ENCODE data around the gene SORCS2. TPM values are rescaled to one million over a fixed set of nuclear protein-coding genes. Genes with fewer than 3 reads are reported as not detected.

SORCS2 gene
- total and polyA plus RNA-seq, 2 of the 8 experiments (the other 6 are each of a cell fraction or from before 2014, with no cell fraction given), result 0.36 to 1.8 TPM

DNA sequence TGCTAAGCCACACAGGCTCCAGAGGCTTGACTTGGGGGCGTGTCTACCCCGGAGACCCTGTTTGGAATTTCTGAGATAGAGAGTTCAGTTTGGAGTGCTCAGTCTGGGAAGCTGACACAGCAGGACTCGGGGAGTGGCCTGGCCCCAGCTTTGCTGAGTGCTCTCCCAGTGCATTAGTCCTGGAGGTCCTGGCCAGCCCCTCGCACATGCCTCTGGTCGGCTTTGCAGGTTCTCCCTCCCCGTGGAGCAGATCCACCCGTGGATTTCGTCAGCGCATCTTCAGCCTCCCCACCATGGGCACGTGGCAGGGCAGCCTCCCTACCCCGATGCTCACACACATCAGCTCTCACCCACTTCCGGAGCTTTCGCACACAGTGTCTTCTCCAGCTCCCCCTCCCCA is 177.2 kb downstream of the SORCS2 start:
- POLR2A ChIA-PET (ENCODE audit: partially characterized antibody), result interaction anchor here (0.6 kb wide), 1 partner anchor 1319 kb away, joined by 3 read pairs; no protein-coding TSS in a partner anchor
- CTCF ChIA-PET (ENCODE audit: partially characterized antibody), result interaction anchor here (1.0 to 3.4 kb wide), 7 partner anchors 8 to 336 kb away, joined by 3 to 15 read pairs (median 3); no protein-coding TSS in a partner anchor
- Histone ChIP-seq H3K4ac (replicated peaks; ENCODE audit: insufficient read length, low read depth, low read length) (no peak overlapping the region), H3K79me1 (ENCODE audit: low read depth, low read length) (no peaks in the 10 kb centered on the region), H3K4me3 (ENCODE audit: extremely low read depth in 1 of 4, insufficient read depth in 2 of 4, low read depth in 3 of 4, low read length in 4 of 4) (no peak overlapping the region), H4K8ac (ENCODE audit: extremely low read depth, insufficient read depth, low read length) (peak overlapping the region; percentile 22; the same call in 1 of the 2 replicates), H4K91ac (replicated peaks; ENCODE audit: insufficient read length, low read length) (no peak overlapping the region), H3K79me2 (ENCODE audit: control insufficient read depth in 1 of 2, insufficient read depth in 2 of 2, low read length in 2 of 2) (no peaks in the 10 kb centered on the region), H3K4me1 (replicated peaks in 1 of 4; ENCODE audit: control insufficient read depth in 3 of 4, insufficient read depth in 4 of 4, low read length in 3 of 4) (peaks cover 0 to 2% (median under 1%) of the 10 kb centered on the region in 4 experiments; a peak in 3 of 7 replicates), H2BK120ac (replicated peaks; ENCODE audit: low read depth, low read length) (no peak overlapping the region), H3K23me2 (ENCODE audit: low read depth, low read length) (no peaks in the 10 kb centered on the region), H2BK12ac (ENCODE audit: low read depth, low read length) (no peak overlapping the region), H4K20me1 (replicated peaks in 1 of 2; ENCODE audit: control insufficient read depth in 1 of 2, insufficient read depth in 2 of 2, low read length in 2 of 2) (peaks cover 0 to 2% of the 10 kb centered on the region in 2 experiments), H3K9ac (replicated peaks in 1 of 4; ENCODE audit: extremely low read depth in 1 of 4, low read depth in 3 of 4, low read length in 3 of 4) (no peak overlapping the region), H3K14ac (ENCODE audit: insufficient read length) (no peak overlapping the region), H4K5ac (ENCODE audit: insufficient read length, low read depth, low read length) (no peak overlapping the region), H2AFZ (ENCODE audit: low read length) (no peak overlapping the region), H2BK20ac (ENCODE audit: low read length) (no peak overlapping the region), H3K36me3 (ENCODE audit: control insufficient read depth in 2 of 4, insufficient read depth in 4 of 4, low read length in 3 of 4) (no peaks in the 10 kb centered on the region), H3K23ac (ENCODE audit: insufficient read length) (no peak overlapping the region), H3K27me3 (replicated peaks in 1 of 4; ENCODE audit: control insufficient read depth in 3 of 4, extremely low read depth in 1 of 4, insufficient read depth in 3 of 4, low read length in 3 of 4) (no peaks in the 10 kb centered on the region), H2BK5ac (ENCODE audit: low read depth, low read length) (no peak overlapping the region), H3K56ac (replicated peaks; ENCODE audit: insufficient read length, low read depth, low read length) (no peak overlapping the region), H2AK5ac (ENCODE audit: low read depth, low read length) (no peak overlapping the region), H2BK15ac (ENCODE audit: low read length) (no peak overlapping the region), H3K4me2 (ENCODE audit: insufficient read depth in 1 of 2, low read depth in 2 of 2, low read length in 2 of 2) (no peak overlapping the region), H3K27ac (ENCODE audit: low read depth, low read length) (no peak overlapping the region), H3K9me3 (ENCODE audit: insufficient read depth in 2 of 2, low read depth in 1 of 2, low read length in 1 of 2) (no peaks in the 10 kb centered on the region), H3K18ac (ENCODE audit: extremely low read depth, low read length) (no peak overlapping the region)
- no peak for TF ChIP-seq RAD21 (IDR thresholded peaks at IDR 0.05 in 1 of 2, conservative IDR thresholded peaks at IDR 0.05 in 1 of 2; ENCODE audit: low read depth in 2 of 2, low read length in 2 of 2)
- TF ChIP-seq SIX5 (IDR thresholded peaks at IDR 0.05; ENCODE audit: low read depth, low read length), result no peak
- no peak for TF ChIP-seq SP4 (IDR thresholded peaks at IDR 0.05; ENCODE audit: low read length)
- TF ChIP-seq GTF2F1 (IDR thresholded peaks at IDR 0.05; ENCODE audit: borderline replicate concordance, low read depth, low read length), result no peak
- no peak for TF ChIP-seq JUND (IDR thresholded peaks at IDR 0.05; ENCODE audit: low read length)
- DNase-seq (ENCODE audit: low read depth in 1 of 2, low spot score in 2 of 2), result no peak
- no peak for FAIRE-seq
- WGBS, 2 experiments (ENCODE audit: extremely low coverage in 1 of 2, insufficient coverage in 1 of 2, insufficient read length in 1 of 2, insufficient replicate concordance in 2 of 2, low coverage in 1 of 2, low lambda C conversion rate in 2 of 2, missing lambda C conversion rate in 1 of 2), result 96% methylated on average over 13 of the region's 13 CpGs; no CpG with 5 or more reads in 1 of the 2 experiments
